Stimulated activated CD4-positive, alpha-beta T cell treated with anti-CD3 and anti-CD28 coated beads, Interleukin-2, amount 100 ng/mL, for 48 hours (primary cell): ENCODE data around the gene GADD45G.

ENCODE experiments used
- DNase-seq, 2 donors: peaks; one replicate each; pipeline ENCODE4 v3.0.0-alpha.2; 2020

The GADD45G gene, protein sequence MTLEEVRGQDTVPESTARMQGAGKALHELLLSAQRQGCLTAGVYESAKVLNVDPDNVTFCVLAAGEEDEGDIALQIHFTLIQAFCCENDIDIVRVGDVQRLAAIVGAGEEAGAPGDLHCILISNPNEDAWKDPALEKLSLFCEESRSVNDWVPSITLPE

DNA sequence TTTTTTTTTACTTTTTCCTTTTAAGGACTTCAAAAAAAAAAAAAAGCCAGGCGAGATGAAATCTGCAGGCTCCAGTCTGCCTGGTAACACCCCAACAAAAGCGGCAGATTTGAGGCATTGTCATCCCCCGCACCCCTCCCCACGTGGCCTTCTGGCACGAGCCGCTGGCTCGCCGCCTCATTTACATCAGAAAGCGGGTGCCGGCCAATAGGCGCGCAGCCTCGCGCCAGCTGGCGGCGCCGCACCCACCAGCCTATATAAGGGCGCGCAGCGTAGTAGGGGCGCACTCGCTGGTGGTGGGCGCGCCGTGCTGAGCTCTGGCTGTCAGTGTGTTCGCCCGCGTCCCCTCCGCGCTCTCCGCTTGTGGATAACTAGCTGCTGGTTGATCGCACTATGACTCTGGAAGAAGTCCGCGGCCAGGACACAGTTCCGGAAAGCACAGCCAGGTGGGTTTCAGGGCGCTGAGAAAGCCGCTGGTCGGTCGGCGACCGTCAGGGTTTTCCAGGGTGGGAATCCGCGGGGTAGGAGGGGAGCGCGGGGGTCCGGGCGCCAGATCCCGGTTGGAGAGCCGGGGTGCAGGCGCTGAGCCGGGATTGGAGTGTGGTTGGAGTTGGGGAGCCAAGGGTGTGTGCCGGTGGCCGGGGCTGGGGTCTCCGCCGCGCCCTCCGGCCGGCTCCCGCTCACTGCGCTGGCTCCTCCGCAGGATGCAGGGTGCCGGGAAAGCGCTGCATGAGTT is at the start of gene GADD45G:
GADD45G (plus strand) TSS at position 284 of the 736 bp plus-strand sequence; CDS start at position 394, 110 bp downstream.
- DNase-seq, result peak; percentile 73 to 79

DNA sequence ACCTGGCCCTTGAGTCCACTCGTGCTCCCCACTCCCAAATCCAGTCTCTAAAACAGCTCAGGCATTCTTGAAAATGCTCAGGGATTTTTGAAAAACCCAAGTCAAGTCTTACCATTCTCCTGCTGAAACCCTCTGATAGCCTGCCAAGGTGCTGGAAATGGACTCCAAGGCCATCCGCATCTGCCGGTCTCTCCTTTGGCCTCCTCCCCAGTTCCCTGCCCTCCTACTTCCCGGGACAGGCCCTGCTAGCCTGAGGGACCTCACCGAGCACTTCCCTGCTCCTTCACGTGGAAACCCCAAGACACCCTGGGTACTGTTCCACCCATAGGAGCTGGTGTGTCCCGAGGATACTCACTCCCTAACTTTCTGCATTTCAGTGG is 49.8 kb upstream of the GADD45G start:
- no peak for DNase-seq

DNA sequence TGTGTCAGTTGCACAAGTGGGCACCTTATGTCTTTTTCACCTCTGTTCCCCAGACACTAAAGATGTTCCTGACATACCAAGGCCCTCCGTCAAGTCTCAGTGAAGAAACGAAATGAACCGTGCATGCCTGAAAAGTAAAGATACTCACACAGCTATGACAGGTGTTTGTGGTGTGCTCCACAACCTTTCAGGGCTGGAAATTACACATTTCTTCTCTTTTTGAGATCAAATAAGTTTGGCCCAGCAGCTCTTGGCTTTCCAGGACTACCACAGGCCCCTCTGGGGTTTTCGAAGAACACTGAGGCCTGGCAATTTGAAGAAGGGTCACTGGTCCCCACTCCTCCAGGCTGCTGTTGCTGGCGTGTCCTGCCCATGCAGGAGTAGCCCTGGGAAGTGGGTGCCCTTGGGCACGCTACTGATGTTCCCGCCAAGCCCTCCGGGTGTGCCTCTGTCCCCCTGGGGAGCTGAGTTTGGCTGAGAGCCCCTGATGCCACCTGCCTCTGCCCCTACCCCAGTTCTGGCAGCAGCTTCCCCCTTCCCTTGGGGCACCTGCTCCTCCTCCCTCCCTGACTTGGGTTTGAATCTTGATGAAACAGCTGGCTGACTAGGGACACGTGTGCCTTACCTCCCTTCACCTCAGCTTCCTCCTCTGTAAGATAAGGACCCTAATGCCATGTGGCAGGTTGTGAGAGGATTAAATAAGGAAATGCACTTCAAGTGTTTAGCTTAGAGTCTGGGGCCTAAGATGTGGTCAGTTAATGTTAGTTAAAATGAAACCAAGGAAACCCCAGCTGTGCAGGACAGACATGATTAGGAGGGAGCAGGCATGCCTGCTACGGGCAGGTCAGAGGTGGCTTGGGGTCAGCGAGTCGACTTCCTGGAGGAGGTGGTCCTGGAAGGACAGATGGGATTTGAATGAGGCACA is 49.1 kb upstream of the GADD45G start:
- DNase-seq, result no peak

DNA sequence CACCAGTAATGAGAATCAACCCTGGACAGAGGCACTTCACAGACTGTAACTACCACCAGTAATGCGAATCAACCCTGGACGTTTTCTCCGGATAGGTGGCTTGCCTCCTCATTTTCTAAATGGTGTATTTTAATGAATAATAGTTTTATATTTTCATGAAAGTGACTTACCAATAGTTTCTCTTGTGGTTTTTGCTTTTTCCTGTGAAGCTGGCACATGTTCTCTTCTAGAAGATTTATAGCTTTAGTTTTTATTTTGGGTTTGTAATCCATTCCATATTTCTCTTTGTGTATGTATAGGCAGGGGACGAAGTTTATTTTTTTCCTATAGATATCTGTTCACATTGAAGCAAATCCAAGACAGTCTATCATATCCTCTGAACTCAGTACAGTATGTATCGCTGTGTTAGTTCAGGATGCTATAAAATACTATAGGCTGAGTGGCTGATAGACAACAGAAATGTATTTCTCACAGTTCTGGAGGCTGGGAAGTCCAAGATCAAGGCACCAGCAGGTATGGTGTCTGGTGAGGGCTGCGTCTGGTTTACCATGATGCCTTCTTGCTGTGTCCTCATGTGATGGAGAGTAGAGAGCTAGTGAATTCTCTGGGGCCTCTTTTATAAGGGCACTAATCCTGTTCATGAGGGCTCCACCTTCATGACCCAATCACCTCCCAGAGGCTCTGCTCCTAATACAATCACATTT is 46.5 kb upstream of the GADD45G start:
- DNase-seq, result no peak

DNA sequence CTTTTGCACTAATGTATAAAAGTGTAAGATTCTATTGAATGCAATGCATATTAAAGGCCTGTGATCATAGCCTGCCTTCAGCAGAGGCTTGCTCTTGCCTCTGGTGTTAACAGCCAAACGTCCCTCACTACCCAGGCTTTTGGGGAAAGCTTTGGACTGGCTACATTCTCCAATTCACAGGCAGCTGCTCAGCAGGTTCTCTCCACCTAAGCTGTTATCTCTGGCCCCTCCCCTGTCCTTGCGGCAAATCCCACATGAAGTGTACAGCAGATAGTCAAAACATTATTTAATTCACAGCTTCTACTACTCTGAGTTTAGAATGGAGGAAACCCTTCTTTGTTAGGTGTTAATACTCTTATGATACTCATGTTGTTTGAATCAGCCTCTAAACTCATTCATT is 45.9 kb upstream of the GADD45G start:
- no peak for DNase-seq

DNA sequence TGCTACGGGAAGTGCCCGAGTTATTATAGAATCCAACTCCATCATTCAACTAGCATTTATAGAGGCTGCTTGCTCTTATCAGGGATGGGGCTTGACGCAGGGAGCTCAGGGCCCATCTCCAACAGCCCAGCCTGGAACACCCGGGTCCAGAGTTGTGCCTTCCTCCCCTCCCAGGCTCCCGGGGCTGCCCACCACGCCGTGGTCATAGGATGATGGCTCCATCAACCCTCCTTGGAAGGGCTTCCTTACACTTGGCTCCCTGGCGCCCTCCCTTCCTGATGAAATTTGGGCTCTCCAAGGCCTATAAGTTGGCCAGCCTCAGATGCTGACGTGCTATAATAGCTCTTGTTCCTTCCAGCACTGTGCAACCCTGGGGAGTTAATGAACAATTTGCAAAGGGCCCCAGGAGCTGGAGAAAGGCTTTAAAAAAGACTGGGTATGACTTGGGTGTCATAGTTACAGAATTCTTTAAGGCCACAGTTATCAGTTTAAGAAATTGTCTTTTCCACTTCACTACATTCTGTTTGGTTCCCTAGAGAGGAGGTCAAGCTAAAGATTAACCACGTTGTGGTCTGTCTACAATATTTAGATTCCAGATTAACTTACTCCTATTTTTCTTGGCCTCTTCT is 42.5 kb upstream of the GADD45G start:
- DNase-seq, result no peak

DNA sequence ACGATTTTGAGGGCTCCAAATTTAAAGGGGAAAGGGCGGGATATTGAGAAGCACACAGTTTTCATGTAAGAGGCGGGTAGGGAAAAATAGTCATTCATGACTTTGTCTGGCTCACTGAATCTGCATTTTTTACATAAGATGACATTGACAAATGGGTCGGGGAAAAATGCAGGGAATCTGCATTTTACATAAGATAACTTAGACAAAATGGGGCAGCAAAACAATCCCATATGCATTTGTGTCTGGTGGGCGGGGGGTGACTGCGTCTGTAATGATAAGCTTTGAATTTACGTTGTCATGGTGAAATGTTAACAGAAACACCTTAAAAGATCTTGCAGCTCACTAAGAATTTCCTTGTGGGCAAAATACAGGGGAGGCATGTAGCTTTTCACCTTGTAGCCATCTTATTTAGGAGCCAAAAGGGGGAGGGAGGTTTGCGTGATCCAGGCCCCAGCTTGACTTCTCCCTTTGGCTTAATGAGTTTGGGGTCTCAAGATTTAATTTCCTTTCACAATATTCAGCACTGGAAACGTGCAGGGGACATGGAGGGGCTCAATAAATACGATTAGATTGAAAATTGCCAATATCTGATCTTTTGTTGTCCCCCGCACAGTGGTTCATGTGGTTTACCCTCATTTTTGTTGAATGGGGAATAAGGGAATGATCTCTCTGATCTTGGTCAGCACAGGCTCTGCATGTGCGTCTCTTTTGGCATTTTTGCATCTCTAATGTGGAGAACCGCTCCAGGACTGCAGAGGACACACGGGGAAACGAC is 41.1 kb upstream of the GADD45G start:
- no peak for DNase-seq

DNA sequence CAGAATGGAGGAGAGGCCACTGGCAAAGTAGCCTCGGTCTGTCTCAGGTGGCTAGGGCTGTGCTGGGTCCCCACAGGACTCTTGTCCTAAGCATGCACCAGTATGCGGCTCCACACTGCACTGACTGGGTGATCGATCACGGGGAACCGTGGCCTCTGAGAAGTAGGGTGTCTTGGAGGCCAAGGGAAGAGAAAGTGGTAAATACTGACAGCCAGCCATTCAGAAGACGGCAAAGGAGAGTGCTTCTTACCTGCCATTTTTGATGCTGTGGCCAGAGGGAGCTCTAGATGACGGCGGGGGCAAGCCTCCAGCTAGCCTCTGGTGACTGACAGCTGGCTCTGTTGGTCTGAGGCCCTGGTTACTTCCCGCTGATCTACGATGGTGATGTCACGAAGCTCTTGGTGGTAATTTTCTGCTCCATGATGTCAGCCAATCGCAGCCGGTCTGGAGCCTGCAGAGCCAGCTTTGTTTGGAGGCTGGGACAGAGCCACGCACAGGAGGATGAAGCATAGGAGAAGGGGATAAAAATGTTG is 40.4 kb upstream of the GADD45G start:
- no peak for DNase-seq

DNA sequence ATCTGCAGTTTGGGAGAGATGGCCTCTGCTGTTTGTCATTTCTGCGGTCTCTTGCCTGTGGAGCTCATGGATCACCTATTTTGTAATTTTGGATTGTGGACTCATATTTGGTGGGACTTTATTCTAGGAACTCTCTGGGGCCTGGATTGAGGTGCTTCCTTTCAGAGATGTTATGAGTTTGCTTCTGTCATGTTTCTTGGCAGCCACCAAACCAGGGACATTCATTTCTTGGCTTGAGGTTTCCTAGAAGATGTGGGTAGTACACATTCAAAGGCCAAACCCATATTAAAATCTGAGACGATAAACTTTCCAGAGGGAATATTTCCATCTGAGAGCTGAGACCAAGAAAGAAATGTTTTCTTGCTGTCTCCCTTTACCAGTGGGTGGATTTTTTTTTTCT is 37.2 kb upstream of the GADD45G start:
- DNase-seq, result no peak

DNA sequence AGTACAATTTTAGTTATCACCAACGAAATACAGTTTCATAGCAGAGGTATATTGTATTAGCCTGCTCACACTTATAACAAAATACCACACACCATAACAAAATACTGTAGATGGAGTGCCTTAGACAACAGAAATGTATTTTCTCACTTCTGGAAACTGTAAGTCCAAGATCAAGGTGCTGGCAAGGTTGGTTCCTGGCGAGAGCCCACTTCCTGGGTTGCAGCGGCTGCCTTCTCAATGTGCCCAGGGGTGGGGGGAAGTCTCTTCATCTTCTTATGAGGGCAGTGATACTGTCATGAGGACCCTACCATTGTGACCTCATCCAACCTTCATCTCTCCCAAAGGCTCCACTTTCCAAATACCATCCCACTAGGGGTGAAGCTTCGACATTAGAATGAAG is 30.5 kb upstream of the GADD45G start:
- no peak for DNase-seq

DNA sequence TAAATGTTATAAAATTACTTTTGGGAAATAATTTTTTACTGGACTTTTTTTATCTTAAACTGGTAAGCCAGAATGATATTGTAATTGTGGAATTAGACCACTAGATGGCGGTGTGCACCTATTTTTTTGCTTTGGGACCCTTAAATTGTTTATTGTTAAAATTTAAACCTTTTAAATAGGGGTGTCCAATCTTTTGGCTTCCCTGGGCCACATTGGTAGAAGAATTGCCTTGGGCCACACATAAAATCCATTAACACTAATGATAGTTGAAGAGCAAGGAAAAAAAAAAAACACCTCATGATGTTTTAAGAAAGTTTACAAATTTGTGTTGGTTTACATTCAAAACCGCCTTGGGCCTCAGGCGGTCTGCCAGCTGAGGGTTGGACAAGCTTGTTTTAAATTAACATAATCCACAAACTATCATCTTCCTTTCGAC is 28.4 kb upstream of the GADD45G start:
- no peak for DNase-seq

DNA sequence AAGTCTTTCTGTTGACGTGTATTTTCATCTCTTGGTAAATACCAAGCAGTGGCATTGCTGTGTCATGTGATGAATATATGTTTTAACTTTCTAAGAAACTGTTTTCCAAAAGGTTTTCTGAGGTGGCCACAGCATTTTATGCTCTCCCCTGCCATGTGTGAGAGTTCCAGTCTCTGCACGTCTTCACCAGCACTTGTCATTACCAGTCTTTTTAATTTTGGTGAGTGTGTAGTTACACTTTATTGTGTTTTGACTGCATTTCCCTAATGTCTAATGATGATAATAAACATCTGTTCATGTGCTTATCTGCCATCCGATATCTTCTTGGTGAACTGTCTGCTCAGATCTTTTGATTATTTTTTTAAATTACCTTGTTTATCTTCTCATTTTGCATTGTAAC is 27.4 kb upstream of the GADD45G start:
- DNase-seq, result no peak

DNA sequence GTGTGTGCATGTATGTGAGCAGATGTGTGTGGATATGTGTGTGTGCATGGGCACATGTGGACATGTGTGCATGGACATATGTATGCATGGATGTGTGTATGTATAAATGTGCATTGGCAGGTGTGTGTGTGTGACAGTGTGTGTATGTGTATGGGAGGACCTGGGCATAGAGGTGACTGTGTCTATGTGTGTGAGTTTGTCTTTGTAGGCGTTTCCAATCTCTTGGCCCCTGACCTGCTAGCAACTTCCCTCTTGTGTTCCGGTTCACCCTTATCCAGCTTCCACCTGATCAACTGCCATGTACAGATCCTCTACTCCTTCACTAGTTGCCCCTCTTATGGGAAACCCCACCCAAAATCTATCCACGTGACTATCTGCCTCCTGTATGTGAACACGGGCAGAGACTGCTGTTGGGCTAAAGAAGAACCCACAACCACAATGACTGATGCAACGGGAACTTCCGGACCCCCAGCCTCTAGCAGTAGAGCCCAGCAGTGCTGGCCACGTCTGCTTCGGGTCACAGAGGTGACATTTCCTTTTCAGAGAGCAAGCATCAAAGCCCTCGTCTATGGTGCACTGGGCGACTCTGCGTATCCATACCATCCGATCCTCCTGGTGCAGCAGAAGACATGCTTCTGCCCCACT is 24.9 kb upstream of the GADD45G start:
- DNase-seq, result no peak

DNA sequence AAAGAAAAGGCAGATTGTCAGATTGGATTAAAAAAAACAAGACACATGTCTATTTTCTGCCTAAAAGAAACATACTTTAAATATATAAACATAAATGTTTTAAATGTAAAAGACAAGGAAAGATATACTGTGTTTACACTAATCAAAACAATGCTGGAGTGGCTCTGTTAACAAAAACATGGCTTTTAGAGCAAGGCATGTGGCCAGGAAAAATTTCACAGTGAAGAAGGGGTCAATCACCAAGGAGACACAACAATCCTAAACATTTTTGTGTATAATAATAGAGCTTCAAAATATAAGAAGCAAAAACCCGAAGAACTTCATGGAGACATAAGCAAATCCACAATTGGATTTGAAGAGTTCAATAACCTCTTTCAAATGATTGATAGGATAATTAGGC is 18.5 kb upstream of the GADD45G start:
- DNase-seq, result no peak

DNA sequence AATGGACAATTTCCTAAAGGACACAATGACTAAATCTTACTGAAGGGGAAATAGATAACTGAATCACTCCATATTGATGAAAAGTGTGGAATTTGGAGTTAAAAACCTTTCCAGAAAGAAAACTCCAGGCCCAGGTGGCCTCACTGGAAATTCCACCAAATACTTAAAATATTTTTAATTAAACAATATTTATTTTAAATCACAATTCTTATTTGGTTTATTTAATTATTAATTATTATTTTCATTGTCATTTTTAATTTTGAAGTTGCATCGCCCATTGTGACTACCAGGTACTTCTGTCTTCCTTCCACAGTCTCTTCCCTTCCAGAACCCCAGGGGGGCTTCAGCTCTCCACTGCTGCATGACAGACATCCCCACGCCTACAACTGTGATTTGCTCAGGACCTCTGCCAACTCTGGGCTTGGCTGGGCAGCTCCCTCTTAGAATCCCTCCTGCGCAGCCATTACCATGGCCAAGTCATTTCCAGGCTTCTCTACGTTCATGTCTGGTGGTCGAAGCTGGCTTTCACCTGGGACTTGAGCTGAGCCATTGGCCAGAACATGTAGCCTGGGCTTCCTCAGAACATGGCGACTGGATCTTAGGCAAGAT is 16.4 kb upstream of the GADD45G start:
- no peak for DNase-seq

DNA sequence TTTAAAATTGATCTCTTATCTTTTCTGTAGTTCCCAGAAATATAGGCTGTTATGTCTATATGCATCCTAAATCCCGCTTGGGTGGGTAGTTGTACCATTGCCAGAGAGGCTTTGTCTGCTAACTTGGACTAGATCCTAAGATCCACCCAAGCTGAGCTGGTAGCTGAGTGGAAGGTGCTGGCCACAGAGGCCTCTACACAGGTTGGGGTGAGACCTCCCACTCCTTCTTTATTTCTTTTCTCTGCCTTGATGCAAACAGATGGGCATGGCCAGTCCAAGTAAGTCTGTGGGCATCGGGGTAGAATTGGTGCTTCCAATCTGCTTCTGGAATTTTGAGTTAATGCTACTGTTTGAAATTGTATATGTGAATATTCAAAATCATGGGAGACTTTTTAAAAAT is 14.4 kb upstream of the GADD45G start:
- DNase-seq, result no peak

DNA sequence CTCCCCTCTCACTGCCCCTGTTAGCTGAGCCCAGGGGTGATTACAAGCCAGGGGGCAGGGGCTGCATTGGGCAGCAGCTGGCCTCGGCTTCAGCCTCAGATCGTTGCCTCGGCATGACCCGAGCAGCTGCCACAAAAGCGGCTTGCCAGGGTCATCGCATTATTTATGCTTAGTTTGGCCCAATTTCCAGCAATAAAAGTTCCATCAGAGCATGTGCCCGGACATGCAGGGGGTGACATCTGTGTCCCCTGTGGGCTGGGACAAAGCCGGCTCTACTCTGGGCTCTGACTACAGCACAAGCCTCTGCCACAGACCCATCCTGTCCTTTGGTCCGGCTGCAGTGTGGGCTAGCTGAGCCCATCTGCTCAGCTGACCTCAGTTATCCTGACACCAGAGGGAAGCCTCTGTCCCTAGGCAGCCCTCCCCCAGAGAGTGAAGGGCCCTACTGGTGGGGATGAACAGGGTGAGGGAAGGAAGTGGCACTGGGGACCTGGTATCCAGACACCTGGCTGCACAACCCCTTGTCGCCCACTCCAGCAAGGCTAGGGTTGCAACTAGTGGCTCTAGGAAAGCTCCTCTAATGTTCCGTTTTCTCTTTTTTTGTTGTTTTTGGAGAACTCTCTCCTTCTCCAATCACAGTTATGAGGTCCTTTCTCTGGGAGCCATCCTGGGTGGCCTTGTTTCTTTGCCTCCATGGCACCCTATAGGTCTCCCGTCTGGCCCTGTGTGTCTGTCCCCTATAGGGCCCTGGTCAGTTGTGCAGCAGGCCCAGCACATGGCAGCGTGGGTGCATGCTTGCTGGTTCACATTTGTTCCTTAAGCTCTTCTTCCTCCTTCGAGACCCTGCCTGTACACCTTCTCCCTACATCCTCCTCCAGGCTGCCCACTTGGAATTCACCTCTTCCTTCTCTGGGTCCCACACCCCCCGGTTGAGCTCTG is 13.3 kb upstream of the GADD45G start:
- no peak for DNase-seq

DNA sequence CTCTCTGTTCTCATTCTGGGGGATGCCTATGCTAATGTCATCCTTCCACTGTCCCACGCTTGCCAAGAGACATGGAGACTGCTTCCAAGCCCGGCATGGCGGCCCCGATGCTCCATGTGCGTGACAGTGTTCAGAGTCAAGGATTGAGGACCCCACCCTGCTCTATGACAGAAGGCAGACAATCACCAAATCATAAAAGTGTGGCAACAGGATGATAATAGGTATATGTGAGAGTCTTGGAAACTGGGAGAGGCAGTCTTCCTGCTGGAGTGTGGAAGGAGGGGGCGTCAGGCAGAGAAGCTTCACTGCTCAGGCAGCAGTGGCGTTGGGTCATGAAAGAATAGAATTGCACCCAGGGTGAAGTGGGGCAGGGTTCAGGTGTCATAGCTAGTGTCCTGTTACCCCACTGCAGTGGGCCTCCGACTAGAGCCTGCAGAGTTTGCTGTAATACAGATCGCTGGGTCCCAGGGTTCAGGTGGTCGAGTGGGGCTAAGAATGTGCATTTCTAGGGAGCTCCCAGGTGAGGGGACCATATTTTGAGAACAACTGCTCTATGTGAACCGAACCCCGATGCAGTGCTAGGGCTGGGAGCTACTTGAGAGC is 12.5 kb upstream of the GADD45G start:
- DNase-seq, result no peak
